Adipose tissue (tissue), 3 donors: Measurements from ENCODE around the gene BZW2. TPM values are rescaled to one million over a fixed set of nuclear protein-coding genes. Genes with fewer than 3 reads are reported as not detected.

Experiments used
- polyA plus RNA-seq, 3 donors: library from polyadenylated mRNA; stranded (reverse); fragments of 200-250 nt; gene quantifications; one replicate each; pipeline ENCODE4 v1.2.3, GENCODE V29; 2013
- donor health status: healthy with polysubstance abuse.
- donor health status: Bipolar disorder and iron deficiency.
- donor health status: healthy.

BZW2 gene
- polyA plus RNA-seq, 3 donors = 25.5 to 42.8 (median 30.4) TPM

Other genes starting within 250 kb of the BZW2 start
- under 1 TPM; 0.49 to 0.88 (median 0.67) TPM for gene CRPPA, start 224.6 kb upstream of the BZW2 start, polyA plus RNA-seq
- gene SOSTDC1, start 180.4 kb upstream of the BZW2 start, polyA plus RNA-seq = 1 to 10 TPM in 1 of 3 donors, under 1 TPM in 2; 0.15 to 3.2 (median 0.45) TPM
- not detected for gene LRRC72, start 119.4 kb upstream of the BZW2 start, polyA plus RNA-seq
- gene ANKMY2, start 427 bp upstream of the BZW2 start, polyA plus RNA-seq = 10 to 100 TPM in 1 of 3 donors, 1 to 10 TPM in 2; 6.0 to 12.9 (median 8.5) TPM
- gene TSPAN13, start 107.6 kb downstream of the BZW2 start, polyA plus RNA-seq = 10 to 100 TPM; 35.5 to 52.1 (median 42.4) TPM
- gene AGR2, start 158.8 kb downstream of the BZW2 start, polyA plus RNA-seq = 100 to 1,000 TPM in 1 of 3 donors, 10 to 100 TPM in 1, 1 to 10 TPM in 1; 6.8 to 119 (median 12.9) TPM
- gene AGR3, start 235.8 kb downstream of the BZW2 start, polyA plus RNA-seq = 1 to 10 TPM; 1.8 to 4.4 (median 3.9) TPM